H1 (cell line): ENCODE data around the gene CDH12. TPM values are rescaled to one million over a fixed set of nuclear protein-coding genes. Genes with fewer than 3 reads are reported as not detected.

Experiments
- SIRT6 ChIP-seq: IDR thresholded peaks from one replicate; pipeline ENCODE4 v1.7.1; 2012; ENCODE audit warnings: low read length, inconsistent platforms
- SP1 ChIP-seq: IDR thresholded peaks from 2 replicates; pipeline ENCODE4 v1.6.1; 2011; ENCODE audit warnings: low read depth, low read length
- polyA plus RNA-seq, 7 experiments: library from polyadenylated mRNA; depleted of rRNA in 3 of 7; stranded (reverse) in 5 of 7; unstranded in 2 of 7; fragments of >200 nt in 5 of 7; fragments of 200-250 nt in 2 of 7; gene quantifications; 1 replicate in 5 of 7; 2 replicates in 1 of 7; 4 replicates in 1 of 7; pipeline versions ENCODE4 v1.2.1 to v1.2.3, GENCODE V29; 2011 to 2013; ENCODE audit warnings: missing spikeins in 2 of 7, mixed read lengths in 2 of 7
- total RNA-seq: library from RNA; stranded (reverse); fragmentation: NEBNext Ultra II Directional; extraction: Animal tissue kit (Norgen Biotek cat#: 25700); gene quantifications from 2 replicates; pipeline ENCODE4 v1.2.1, GENCODE V29; 2021
- TF ChIP-seq, protein P1 (sequence below): IDR thresholded peaks from 2 replicates; pipeline ENCODE4 v1.6.1; 2012; ENCODE audit warnings: inconsistent platforms

CDH12 gene
- total and polyA plus RNA-seq, 2 of the 8 experiments (the other 6 are each of a cell fraction or from before 2014, with no cell fraction given) = 0.03 TPM; not detected in 1

DNA sequence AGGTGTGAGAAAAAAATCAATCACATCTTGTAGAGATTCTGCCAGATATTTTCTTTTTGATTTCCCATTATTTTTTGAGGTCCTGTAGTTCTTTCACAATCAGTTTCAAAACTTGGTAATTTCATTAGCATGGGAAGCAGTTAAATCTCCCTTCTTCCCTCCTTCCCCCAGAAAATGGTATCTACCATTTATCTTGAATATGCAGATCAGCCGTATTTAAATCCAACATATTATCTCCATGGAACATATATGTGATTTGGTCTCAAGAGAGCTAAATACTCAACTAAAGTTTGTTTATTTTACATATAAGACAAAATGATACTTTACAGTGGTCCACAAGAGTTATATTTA lies 1034.8 kb downstream of the CDH12 start (continued):
- no peak for TF ChIP-seq SIRT6
- TF ChIP-seq, protein P1, sequence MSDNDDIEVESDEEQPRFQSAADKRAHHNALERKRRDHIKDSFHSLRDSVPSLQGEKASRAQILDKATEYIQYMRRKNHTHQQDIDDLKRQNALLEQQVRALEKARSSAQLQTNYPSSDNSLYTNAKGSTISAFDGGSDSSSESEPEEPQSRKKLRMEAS = no peak
- no peak for TF ChIP-seq SP1
